K562 (cell line): ENCODE results near the gene BPNT1.

ENCODE experiments used
- ATF4 ChIP-seq: fragments of 450-650 bp; formaldehyde crosslinking; IDR thresholded peaks from 2 replicates; pipeline ENCODE4 v1.4.0; 2022; ENCODE audit warnings: mild to moderate bottlenecking, moderate library complexity
- EGR1 ChIP-seq: fragments of 450-650 bp; conservative IDR thresholded peaks from 2 replicates; pipeline ENCODE4 v1.6.1; 2017; ENCODE audit warnings: mild to moderate bottlenecking
- ETV5 ChIP-seq: sonication (generic); formaldehyde crosslinking; IDR thresholded peaks from 2 replicates; pipeline ENCODE4 v1.4.0; 2020; ENCODE audit warnings: low read depth, mild to moderate bottlenecking, missing genetic modification reagents
- EZH2 ChIP-seq: IDR thresholded peaks from 2 replicates; pipeline ENCODE4 v1.6.1; 2012; ENCODE audit warnings: low read depth, mild to moderate bottlenecking, inconsistent platforms, low read length, borderline replicate concordance
- JUN ChIP-seq, 2 experiments: sonication (generic) in 1 of 2; formaldehyde crosslinking in 1 of 2; IDR thresholded peaks; 2 replicates each; pipeline versions ENCODE4 v1.6.1 to v1.8.0; 2012 to 2022; ENCODE audit warnings: borderline replicate concordance in 2 of 2, mild to moderate bottlenecking in 2 of 2, improper control_type of control experiment in 1 of 2, low read depth in 1 of 2, low read length in 1 of 2, missing genetic modification reagents in 1 of 2
- MYC ChIP-seq, 2 experiments: fragments of 250-450 bp in 1 of 2; sonication (Bioruptor Pico) in 1 of 2; IDR thresholded peaks; 2 replicates each; pipeline versions ENCODE4 v1.5.1 to v1.6.1; 2012 to 2021; ENCODE audit warnings: low read depth in 2 of 2, borderline replicate concordance in 1 of 2, improper control_type of control experiment in 1 of 2, low read length in 1 of 2, mild to moderate bottlenecking in 1 of 2, moderate library complexity in 1 of 2
- POLR2A ChIP-seq: fragments of 450-650 bp; conservative IDR thresholded peaks from 2 replicates; pipeline ENCODE4 v1.6.1; 2016
- SIN3B ChIP-seq: fragments of 450-650 bp; IDR thresholded peaks from 2 replicates; pipeline ENCODE4 v1.6.1; 2017; ENCODE audit warnings: low read depth, mild to moderate bottlenecking, moderate library complexity
- TF ChIP-seq, protein P1 (sequence below): sonication (generic); IDR thresholded peaks from 2 replicates; pipeline ENCODE4 v1.6.1; 2016
- TF ChIP-seq, protein P2 (sequence below): sonication (generic); formaldehyde crosslinking; IDR thresholded peaks from 2 replicates; pipeline ENCODE4 v1.8.0; 2022; ENCODE audit warnings: mild to moderate bottlenecking, low read depth, missing genetic modification reagents
- TF ChIP-seq, protein P3 (sequence below), 3 experiments: IDR thresholded peaks in 2 of 3; conservative IDR thresholded peaks in 1 of 3; 2 replicates each; pipeline ENCODE4 v1.5.1; 2011 to 2012; ENCODE audit warnings: low read length in 3 of 3, mild to moderate bottlenecking in 3 of 3, control low read depth in 2 of 3, improper control_type of control experiment in 1 of 3, inconsistent platforms in 1 of 3, low read depth in 1 of 3, mixed read lengths in 1 of 3, moderate library complexity in 1 of 3; ENCODE audit not compliant: insufficient read depth in 2 of 3
- TF ChIP-seq, protein P4 (sequence below): fragments of 250-450 bp; sonication (Bioruptor Pico); IDR thresholded peaks from 2 replicates; pipeline ENCODE4 v1.4.0; 2020; ENCODE audit warnings: mild to moderate bottlenecking, moderate library complexity

GRCh38 chr1:220119043-220119512, 29.5 kb upstream of the BPNT1 start:
- TF ChIP-seq, protein P1, sequence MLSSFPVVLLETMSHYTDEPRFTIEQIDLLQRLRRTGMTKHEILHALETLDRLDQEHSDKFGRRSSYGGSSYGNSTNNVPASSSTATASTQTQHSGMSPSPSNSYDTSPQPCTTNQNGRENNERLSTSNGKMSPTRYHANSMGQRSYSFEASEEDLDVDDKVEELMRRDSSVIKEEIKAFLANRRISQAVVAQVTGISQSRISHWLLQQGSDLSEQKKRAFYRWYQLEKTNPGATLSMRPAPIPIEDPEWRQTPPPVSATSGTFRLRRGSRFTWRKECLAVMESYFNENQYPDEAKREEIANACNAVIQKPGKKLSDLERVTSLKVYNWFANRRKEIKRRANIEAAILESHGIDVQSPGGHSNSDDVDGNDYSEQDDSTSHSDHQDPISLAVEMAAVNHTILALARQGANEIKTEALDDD, result peak; percentile 97
- no peak for TF ChIP-seq EZH2
- TF ChIP-seq POLR2A, result no peak
- TF ChIP-seq MYC (IDR thresholded peaks at IDR 0.05; ENCODE audit: low read depth, low read length), result peak; percentile 52; the same call in 1 of the 2 replicates
- no peak for TF ChIP-seq MYC (CRISPR knock-in tag; IDR thresholded peaks at IDR 0.05; ENCODE audit: borderline replicate concordance, low read depth)
- TF ChIP-seq, protein P2, sequence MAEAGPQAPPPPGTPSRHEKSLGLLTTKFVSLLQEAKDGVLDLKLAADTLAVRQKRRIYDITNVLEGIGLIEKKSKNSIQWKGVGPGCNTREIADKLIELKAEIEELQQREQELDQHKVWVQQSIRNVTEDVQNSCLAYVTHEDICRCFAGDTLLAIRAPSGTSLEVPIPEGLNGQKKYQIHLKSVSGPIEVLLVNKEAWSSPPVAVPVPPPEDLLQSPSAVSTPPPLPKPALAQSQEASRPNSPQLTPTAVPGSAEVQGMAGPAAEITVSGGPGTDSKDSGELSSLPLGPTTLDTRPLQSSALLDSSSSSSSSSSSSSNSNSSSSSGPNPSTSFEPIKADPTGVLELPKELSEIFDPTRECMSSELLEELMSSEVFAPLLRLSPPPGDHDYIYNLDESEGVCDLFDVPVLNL (CRISPR knock-in tag), result no peak
- TF ChIP-seq ETV5, result no peak
- TF ChIP-seq, protein P3, sequence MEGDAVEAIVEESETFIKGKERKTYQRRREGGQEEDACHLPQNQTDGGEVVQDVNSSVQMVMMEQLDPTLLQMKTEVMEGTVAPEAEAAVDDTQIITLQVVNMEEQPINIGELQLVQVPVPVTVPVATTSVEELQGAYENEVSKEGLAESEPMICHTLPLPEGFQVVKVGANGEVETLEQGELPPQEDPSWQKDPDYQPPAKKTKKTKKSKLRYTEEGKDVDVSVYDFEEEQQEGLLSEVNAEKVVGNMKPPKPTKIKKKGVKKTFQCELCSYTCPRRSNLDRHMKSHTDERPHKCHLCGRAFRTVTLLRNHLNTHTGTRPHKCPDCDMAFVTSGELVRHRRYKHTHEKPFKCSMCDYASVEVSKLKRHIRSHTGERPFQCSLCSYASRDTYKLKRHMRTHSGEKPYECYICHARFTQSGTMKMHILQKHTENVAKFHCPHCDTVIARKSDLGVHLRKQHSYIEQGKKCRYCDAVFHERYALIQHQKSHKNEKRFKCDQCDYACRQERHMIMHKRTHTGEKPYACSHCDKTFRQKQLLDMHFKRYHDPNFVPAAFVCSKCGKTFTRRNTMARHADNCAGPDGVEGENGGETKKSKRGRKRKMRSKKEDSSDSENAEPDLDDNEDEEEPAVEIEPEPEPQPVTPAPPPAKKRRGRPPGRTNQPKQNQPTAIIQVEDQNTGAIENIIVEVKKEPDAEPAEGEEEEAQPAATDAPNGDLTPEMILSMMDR (IDR thresholded peaks at IDR 0.05 in 2 of 3, conservative IDR thresholded peaks at IDR 0.05 in 1 of 3; ENCODE audit: insufficient read depth in 2 of 3, low read depth in 1 of 3, low read length in 3 of 3), result no peak
- TF ChIP-seq, protein P4, sequence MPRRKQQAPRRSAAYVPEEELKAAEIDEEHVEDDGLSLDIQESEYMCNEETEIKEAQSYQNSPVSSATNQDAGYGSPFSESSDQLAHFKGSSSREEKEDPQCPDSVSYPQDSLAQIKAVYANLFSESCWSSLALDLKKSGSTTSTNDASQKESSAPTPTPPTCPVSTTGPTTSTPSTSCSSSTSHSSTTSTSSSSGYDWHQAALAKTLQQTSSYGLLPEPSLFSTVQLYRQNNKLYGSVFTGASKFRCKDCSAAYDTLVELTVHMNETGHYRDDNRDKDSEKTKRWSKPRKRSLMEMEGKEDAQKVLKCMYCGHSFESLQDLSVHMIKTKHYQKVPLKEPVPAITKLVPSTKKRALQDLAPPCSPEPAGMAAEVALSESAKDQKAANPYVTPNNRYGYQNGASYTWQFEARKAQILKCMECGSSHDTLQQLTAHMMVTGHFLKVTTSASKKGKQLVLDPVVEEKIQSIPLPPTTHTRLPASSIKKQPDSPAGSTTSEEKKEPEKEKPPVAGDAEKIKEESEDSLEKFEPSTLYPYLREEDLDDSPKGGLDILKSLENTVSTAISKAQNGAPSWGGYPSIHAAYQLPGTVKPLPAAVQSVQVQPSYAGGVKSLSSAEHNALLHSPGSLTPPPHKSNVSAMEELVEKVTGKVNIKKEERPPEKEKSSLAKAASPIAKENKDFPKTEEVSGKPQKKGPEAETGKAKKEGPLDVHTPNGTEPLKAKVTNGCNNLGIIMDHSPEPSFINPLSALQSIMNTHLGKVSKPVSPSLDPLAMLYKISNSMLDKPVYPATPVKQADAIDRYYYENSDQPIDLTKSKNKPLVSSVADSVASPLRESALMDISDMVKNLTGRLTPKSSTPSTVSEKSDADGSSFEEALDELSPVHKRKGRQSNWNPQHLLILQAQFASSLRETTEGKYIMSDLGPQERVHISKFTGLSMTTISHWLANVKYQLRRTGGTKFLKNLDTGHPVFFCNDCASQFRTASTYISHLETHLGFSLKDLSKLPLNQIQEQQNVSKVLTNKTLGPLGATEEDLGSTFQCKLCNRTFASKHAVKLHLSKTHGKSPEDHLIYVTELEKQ (CRISPR knock-in tag), result no peak
- TF ChIP-seq ATF4 (CRISPR knock-in tag), result peak; percentile 67; the same call in 1 of the 2 replicates
- peak; percentile 89 for TF ChIP-seq JUN (IDR thresholded peaks at IDR 0.05; ENCODE audit: borderline replicate concordance, low read depth, low read length)
- TF ChIP-seq JUN (CRISPR knock-in tag; IDR thresholded peaks at IDR 0.05; ENCODE audit: borderline replicate concordance), result no peak
- no peak for TF ChIP-seq SIN3B
- TF ChIP-seq EGR1, result no peak
